Measurements from ENCODE around the gene MAGI1.

MAGI1 gene

DNA sequence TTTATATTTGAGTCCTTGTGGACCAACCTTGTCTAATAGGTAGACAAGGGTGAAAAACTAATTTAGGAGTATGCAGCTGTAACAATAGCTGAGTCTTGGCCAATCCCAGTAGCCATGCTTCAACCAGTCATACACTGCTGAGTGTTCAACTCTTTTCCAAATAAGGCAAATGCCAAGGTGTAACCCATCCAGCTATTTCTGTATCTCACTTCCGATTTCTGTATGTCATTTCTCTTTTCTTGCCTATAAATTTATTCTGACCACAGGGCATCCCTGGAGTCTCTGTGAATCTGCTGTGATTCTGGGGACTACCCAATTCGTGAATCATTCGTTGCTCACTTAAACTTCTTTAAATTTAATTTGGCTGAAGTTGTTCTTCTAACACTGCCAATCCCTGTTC is 93.2 kb downstream of the MAGI1 start:
- no peak for DNase-seq (ENCODE audit: low spot score)

DNA sequence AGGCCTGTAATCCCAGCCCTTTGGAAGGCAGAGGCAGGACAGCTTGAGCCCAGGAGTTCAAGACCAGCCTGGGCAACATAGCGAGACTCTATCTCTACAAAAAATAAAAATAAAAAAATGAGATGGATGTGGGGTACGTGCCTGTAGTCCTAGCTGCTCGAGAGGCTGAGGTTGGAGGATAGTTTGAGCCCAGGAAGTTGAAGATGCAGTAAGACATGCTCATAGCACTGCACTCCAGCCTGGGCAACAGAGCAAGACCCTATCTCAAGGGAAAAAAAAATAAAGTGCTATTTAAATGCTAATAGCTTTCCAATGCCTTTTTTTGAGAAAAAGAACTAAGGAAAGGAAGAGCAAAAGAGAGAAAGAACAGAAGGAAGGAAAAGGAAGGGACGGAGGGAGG is 94.5 kb downstream of the MAGI1 start:
- DNase-seq (ENCODE audit: low spot score) = no peak

DNA sequence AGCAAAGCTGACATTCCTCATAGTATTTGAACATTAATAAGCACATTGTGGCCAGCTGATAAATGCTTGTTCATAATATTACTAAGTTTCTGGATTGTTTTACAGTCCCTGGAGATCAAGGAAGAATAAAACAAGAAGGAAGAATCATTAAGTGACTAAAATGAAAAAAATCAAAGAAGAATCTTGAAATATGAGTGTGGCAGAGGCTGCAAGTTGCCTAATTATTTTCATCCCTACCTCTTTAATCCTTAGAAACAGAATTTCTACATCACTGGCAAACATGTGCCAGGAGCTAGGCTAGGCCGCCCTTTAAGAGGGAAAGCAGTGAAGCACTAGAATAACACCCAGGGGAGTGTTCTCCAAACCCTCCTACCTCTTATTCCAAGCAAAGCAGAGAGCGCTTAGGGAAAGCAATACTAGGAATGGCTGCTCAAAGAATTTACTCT is 98.9 kb downstream of the MAGI1 start:
- DNase-seq (ENCODE audit: low spot score) = no peak

DNA sequence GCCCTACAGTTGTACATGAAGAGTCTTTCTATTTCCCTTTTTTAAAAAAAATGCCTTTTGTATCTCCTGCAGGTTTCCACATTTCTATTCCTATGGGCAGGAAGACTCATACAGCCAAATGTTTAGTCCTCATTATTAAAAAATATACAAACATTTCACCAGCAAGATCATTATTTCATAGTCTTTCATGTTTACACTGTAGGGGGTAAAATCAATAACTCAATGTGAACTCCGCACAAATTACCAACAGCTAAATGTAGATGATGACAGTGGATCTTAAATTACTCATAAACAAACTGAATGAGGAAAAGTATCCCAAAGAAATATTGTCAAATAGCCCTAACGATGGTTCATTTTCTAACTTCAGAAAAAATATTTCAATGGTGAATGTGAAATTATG is 99.5 kb downstream of the MAGI1 start:
- DNase-seq (ENCODE audit: low spot score) = no peak

DNA sequence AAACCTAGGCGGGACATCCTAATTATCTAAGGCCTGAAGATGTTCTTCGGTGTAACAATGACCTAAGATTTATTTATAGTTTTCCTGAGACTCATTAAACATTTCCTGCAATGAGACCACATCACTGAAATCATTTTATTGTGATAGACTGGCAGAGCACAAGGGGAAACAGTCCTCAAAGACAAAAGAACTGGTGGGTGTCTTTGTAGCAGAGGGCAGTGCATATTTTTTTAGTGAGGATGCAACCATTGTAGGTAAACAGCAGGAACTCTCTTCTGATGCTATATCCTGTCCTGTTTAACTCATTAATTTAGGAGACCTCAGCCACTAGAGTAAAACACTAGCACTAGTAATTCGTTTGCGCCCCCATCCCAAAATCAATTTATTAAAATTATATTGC is 100.0 kb downstream of the MAGI1 start:
- no peak for DNase-seq (ENCODE audit: low spot score)

DNA sequence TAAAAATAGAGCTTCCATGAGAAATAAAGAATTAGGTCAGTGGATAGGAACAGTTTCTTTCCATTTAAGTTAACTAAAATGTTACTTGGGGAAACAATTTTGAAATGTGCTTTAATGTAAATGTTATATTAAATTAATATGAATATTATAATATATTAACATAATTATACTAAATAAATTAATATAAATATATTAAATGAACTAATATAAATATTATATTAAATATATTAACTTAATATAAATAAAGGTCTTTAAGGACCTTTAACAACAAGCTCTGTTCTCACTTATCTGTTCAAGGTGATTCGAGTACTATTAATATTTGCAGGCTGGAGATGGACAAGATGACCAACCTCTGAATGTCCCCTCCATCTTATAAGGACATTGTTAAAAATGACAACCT is 100.6 kb downstream of the MAGI1 start:
- no peak for DNase-seq (ENCODE audit: low spot score)

DNA sequence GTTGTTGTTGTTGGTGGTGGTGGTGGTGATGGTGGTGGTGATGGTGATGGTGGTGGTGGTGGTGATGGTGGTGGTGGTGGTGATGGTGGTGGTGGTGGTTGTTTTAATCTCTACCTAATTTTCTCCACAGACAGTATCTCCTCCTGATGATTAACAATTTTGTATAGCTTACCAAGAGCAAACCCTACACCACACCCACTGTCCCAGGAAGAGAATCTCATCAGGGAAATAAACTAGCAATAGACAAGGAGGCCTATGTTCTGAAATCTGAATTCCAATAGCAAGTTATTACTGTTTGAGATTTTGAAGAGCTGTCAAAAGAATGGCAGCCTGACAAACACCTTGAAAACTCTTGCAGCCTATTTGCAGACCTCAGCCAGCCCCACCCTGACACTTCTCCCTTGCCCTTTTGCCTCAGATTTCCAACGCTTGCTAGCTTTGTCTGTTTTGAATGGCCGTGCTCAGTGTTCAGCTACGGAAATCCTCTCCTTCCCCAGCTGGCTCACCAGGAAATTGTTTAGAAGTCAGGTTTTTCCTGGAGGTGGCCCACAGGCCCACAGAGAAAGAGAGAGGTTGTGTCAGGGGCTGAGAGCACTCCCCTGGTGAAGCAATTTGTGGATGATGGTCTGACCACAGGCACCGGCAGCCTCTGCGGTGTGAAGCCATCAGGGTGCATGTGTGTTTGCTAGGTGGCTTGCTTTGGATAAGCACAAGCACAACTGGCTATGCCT is 101.6 kb downstream of the MAGI1 start:
- no peak for DNase-seq (ENCODE audit: low spot score)

DNA sequence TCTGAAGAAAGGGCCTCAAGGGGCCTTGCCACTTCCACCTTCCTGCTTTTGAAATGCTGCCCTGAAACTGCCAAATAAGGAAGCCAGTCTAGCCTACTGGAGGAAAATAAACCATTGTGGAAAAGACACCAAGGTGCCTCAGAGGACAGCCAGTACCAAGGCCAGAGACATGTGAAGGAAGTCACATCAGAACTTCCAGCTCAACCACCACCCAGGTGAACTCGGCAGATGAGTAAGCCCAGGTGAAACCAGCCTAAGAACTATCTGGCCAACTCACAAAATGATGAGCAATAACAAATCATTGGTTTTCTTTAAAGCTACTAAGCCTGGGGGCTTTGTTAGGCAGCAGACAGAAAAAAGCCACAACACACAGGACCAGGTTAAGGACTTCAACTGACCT is 103.0 kb downstream of the MAGI1 start:
- no peak for DNase-seq (ENCODE audit: low spot score)

DNA sequence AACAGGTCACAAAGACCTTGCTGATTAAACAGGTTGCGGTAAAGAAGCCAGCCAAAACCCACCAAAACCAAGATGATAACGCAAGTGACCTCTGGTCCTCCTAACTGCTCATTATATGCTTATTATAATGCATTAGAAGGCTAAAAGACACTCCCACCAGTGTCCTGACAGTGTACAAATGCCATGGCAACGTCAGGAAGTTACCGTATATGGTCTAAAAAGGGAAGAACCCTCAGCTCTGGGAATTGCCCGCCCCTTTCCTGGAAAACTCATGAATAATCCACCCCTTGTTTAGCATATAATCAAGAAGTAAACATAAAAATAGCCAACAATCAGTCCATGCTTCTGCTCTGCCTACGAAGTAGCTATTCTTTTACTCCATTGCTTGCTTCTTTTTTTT is 108.1 kb downstream of the MAGI1 start:
- DNase-seq (ENCODE audit: low spot score) = no peak

DNA sequence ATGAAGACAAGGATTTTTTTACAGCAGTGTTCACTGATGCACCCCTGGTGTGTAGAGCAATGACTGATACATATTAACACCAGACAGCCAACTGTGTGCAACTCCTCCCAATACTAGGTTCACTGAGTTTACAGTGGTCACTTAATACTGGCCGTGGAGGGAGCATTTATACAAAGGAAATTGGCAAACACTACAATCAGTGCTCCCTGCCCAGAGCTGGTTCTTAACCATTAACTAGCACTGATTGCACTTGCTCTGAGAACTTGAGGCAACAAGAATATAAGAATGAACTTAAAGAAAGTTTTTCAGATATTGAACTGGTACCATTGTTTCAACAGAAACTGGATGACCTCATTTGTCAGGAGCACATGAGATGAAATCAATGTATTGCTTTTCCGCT is 110.6 kb downstream of the MAGI1 start:
- no peak for DNase-seq (ENCODE audit: low spot score)

DNA sequence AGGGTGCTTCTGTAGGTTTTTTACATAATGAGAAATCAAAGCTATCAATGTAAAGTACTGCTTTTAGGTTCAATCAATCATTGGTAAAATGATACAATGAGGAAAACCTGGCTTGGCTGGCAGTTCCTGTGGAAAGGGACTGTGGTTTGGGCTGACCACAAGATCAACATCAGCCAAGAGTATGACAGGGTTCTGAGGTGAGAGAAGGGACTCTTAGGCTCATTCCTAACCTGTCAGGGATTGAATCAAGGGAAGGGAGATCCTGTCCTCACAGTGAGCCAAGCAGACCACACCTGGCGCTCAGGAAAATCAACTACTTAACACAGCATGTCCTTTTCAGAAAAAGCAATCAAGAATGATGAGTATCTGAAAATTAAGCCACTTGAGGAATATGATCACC is 111.1 kb downstream of the MAGI1 start:
- DNase-seq (ENCODE audit: low spot score) = no peak

DNA sequence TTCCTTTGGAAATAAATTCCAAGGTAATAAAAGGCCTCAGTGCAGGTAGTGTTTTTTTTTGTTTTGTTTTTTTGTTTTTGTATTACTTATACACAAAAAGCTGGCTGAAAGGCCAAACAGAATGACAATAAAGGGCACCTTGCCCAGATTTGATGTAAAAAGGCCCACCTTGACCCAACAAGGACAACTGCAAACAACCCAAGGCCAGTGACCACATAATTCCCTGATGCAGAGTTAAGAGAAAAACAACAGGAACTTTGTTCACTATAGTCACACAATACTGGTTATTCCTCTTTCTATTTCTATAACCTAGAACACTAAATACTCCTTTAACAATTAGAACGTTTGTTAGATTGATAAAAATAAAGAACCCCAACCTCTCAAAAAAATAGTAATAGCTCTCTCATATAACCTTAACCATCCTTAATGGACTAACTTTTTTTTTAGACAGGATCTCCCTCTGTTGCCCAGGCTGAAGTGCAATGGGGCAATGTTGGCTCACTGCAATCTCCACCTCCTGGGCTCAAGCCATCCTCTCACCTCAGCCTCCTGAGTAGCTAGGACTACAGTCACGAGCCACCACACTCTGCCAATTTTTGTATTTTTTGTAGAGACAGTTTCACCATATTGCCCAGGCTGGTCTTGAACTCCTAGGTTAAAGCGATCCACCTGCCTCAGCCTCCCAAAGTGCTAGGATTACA is 113.3 kb downstream of the MAGI1 start:
- DNase-seq (ENCODE audit: low spot score) = no peak

DNA sequence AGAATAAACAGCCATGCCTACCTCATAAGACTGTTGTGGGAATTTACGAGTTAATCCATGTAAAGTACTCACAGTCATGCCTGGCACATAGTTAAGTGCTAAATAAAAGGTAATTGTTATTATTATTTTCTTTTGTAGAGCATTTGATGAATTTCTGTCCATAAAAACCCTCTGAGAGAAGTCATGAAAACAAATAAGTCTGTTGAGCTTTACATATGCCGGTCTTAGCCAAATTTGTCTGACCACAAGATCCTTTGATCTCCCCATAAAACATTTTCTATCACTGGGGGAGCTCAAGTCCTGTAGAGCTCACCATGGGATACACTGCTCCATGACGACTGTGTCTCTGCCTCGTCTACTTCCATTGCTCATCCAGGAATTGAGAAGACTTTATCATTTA is 114.0 kb downstream of the MAGI1 start:
- DNase-seq (ENCODE audit: low spot score) = no peak

DNA sequence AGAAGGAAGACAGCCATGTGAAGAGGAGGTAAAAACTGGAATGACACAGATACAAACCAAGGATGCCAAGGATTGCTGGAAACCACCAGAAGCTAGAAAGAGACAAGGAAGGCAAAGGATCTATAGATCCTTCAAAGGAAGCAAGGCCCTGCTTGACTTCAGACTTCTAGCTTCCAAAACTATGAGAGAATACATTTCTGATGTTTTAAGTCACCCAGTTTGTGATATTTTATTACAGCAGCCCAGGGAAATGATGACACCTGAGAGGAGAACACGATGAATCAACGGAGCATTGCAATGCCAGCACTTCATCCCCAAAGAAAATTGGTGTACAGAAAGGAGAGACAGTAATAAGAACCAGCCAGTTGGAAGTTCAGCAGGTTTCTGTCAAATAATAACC is 116.3 kb downstream of the MAGI1 start:
- no peak for DNase-seq (ENCODE audit: low spot score)

DNA sequence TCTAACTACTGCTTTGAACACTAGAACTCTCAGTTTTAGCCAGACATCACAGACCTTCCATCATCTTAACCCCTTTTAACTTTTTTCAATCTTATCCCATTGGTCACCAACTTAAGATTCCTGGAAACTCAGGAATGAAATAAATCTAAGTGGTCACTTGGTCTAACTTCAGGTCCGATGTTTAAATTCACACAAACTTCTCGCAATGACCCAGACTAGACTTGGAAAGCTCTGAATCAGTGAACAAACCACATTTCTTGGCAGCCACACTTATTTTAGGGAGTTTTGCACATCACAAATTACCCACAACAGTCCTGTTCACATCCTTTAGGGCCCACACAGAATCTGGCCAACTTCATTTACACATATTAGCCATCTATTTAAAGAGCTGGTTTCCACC is 118.9 kb downstream of the MAGI1 start:
- no peak for DNase-seq (ENCODE audit: low spot score)

DNA sequence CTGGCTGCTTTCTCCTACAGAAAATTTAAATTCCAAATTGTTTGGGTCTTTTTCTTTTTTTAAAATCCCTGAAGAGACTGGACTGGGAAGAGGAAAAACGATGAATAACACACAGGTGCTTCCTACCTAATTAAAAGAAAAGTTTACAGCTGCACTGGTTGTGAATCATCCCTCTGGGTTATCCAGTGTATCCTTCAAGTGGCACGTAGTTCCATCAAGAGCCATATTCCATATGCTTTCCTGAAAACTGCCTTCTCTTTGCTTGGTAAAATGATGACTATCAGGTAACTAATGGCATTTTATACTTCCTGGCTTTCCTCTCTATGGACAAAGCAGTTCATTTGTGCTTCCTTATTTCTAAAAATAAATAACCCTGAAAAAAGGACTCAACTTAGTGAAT is 123.2 kb downstream of the MAGI1 start:
- no peak for DNase-seq (ENCODE audit: low spot score)

DNA sequence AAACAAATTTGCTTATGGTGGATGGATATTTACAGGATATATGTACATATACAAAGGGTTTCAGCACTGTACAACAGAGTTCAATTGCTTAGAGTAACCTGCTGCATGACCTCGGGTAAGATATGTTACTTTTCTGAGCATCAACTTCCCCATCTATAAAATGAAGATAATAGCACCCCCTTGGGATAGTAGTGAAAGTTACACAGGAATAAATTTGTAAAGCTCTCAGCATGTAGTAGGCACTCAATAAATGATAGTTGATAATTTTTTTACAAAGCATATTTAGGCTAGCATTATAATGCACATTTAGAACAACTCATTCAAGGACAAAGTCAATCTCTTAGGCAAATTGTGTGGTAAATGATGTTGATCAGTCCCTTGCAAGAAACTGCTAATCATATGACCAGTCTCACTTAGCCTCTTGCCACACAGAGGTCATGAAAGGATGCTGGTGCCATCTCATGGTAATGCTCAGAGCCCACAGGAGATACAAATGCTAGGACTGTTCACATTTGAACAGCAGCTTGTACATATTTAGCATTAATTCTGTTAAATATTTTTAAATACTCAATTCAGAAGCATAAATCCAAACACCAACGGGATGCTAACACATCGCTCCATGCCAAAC is 123.9 kb downstream of the MAGI1 start:
- no peak for DNase-seq (ENCODE audit: low spot score)

DNA sequence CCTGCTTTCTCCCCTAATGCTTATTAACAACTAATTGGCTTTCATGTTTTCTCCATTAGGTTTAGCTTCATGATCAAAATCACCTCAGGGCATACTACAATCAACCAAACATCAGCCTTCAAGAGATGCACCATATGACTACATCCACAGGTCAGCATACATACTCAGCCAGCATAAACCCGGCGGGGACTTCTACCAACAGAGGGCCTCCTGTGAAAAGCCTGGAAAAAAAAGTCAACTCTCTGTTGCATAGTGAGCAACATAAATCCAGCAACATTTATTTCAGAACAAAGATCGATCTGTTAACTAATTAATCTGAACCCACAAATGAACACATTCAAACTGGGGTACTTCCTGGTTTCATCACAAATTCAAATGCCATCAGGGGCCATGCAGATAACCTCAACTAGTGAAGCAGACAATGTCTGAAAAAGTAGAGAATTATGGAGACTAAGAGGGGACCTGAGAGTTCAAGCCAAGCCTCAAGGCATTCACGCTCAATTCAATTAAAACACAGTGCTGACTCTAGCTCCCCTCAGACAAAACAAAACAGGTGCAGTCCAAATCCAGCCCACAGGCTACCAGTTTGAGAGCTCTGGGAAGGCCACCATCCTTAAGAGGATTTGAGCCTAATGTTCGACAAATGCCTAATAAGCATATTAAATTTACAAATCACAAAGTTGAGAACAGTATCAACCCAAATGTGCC is 124.5 kb downstream of the MAGI1 start:
- peak; percentile 67 for DNase-seq (ENCODE audit: low spot score)

DNA sequence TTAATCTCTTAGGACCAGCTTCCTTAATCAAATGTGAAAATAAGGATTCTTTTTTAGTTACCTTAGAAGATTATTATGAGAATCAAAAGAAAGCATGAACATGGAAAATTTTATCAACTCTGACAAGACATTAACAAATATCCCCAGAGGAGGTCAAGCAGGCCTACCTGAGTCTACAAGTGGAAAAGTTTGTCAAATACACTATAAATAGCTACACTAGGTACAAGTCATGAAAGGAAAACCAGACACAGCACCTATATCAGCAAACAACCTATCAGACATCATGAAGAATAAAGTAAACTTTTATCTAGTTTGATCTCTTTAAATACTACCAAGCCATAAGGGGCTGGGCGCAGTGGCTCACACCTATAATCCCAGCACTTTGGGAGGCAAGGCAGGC is 126.1 kb downstream of the MAGI1 start:
- DNase-seq (ENCODE audit: low spot score) = no peak

DNA sequence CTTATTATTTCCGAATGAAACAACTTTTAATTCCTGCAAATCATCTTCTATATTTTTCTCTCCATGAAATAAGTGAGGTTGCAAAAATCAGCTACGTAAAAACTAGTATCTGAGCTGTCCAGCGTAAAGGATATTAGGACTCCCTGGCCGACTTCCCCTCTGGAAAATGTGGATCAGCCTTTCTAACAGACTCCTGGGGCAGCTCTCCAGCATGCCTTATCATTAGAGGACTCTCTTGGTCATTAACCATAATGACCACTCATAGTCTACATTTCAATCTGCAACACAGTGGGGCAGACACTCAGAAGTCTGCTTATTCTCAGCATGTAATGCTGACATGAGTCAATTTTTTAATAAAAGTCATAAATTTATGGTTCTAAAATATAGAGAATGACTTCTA is 130.1 kb downstream of the MAGI1 start:
- no peak for DNase-seq (ENCODE audit: low spot score)

DNA sequence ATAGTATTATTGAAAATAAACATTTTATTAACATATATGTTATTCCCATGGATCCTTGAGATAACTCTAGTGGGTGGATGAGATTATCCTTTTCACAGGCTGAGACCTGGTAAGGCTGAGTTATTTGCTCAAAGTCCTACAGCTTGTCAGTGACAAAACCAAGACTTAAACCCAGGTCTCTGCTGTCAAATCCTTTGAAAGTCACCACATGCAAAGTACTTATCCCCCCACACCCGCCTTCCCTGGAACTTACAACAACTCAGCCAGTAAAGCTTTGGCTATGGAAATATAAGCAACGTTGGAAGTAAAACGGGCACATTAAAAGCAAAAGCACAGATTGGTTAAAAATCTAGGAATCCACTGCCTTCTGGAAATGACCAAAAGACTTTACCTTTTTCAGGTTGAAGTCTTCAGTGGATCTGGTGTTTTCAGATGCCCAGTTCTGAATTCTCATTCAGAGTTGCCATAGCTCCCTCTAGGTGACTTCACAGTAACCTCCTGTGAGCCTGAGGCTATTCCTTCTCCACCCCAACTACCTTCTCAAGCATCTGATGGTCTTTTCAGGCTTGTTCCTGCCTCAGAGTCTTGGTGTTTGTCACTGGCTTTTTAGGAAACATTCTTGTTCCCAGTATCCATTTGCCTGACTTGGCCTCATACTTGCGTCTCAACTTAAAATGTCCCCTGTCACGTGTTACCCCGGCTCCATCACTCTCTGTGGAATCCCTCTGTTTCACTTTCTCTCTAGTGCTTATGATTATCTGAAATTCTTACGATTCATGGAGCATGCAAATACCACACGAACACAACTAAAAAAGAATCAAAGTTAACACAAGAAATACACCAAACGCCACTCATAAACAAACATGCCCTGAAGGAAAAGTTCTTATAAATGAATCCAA is 131.2 kb downstream of the MAGI1 start:
- DNase-seq (ENCODE audit: low spot score) = peak; percentile 33

DNA sequence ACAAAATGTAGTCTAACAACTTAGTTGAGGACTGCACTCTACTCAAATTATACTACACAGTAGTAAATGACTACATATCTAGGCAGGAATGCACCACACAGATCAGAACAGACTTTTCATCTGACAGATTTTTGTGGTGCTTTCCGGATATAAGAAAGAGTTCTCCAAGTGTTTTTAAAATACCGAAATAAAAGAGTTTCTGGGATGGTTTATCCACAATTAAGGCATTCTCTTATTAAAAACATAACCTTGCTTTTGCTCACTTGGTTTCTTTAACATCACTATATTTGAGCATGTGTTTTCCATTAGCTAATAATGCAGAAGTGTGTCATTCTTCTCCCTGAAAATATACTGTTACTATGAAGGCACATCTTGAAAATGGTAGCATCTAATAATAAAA is 132.9 kb downstream of the MAGI1 start:
- DNase-seq (ENCODE audit: low spot score) = no peak

All from cerebellar cortex (tissue), 1 donor.